ENCODE measurements around the gene DNAJC15.
"Not testable (repeated sequence)": the region's sequence is repeated elsewhere in the genome, so short reads cannot be mapped to it uniquely, and the experiment has no call there.

The DNAJC15 gene

DNA sequence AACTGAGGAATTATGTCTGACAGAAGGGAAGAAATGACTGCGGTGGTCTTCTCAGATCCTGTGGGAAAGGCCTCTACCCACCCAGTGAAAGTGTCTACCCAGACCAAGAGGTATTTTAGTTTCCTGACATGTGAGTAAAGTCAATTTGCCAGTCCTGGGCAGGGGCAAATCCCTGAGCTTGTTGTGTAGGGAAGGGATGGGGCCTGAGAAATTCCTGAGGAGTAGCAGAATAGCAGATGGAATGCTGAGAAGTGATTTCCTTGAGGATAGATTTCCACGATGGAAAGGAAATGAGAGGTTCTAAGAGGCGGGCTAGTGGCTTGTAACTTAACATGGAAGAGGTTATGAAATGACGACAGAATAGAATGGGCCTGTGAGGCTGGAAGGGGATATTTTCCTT is 37.4 kb downstream of the DNAJC15 start:
- Histone ChIP-seq H3K4me1 (ENCODE audit: control insufficient read depth in 1 of 2, insufficient read depth in 2 of 2, low read length in 2 of 2) (peaks cover 33 to 44% of the 10 kb centered on the region in 2 experiments), H3K79me2 (ENCODE audit: control insufficient read depth, insufficient read depth, low read length, poor library complexity) (peaks cover 15% of the 10 kb centered on the region), H2BK5ac (ENCODE audit: low read depth, low read length, poor library complexity) (peak overlapping the region; percentile 83), H4K8ac (ENCODE audit: low read depth, low read length) (peak overlapping the region; percentile 75), H2BK12ac (ENCODE audit: low read length) (peak overlapping the region; percentile 79), H2AK5ac (ENCODE audit: low read length) (peak overlapping the region; percentile 51), H3K14ac (ENCODE audit: low read length) (peak overlapping the region; percentile 64), H2BK120ac (ENCODE audit: insufficient read depth, low read length, poor library complexity) (peak overlapping the region; percentile 65), H3K27ac (ENCODE audit: low read depth, low read length) (peak overlapping the region; percentile 90), H4K91ac (ENCODE audit: low read depth, low read length) (peak overlapping the region; percentile 79), H3K79me1 (ENCODE audit: low read length) (peaks cover 41% of the 10 kb centered on the region), H3K18ac (ENCODE audit: low read length) (peak overlapping the region; percentile 51), H3K4ac (ENCODE audit: low read depth, low read length) (peak overlapping the region; percentile 73)
- H3K23ac ChIP-seq (ENCODE audit: low read length); H3K27me3 ChIP-seq (ENCODE audit: insufficient read depth, low read length); H3K9me3 ChIP-seq (ENCODE audit: insufficient read depth, low read depth, low read length); H2AFZ ChIP-seq (ENCODE audit: insufficient read depth, low read length, poor library complexity); H3K36me3 ChIP-seq (ENCODE audit: control insufficient read depth in 1 of 2, insufficient read depth in 2 of 2, low read length in 2 of 2); H3K9ac ChIP-seq (ENCODE audit: low read length); H3K4me3 ChIP-seq (ENCODE audit: low read depth, low read length); H3K4me2 ChIP-seq (ENCODE audit: low read length); DNase-seq; H4K12ac ChIP-seq (ENCODE audit: low read depth, low read length): not testable (repeated sequence)
- WGBS (ENCODE audit: extremely low coverage, insufficient coverage, insufficient read length) = no CpG with 5 or more reads among the region's 4 CpGs

DNA sequence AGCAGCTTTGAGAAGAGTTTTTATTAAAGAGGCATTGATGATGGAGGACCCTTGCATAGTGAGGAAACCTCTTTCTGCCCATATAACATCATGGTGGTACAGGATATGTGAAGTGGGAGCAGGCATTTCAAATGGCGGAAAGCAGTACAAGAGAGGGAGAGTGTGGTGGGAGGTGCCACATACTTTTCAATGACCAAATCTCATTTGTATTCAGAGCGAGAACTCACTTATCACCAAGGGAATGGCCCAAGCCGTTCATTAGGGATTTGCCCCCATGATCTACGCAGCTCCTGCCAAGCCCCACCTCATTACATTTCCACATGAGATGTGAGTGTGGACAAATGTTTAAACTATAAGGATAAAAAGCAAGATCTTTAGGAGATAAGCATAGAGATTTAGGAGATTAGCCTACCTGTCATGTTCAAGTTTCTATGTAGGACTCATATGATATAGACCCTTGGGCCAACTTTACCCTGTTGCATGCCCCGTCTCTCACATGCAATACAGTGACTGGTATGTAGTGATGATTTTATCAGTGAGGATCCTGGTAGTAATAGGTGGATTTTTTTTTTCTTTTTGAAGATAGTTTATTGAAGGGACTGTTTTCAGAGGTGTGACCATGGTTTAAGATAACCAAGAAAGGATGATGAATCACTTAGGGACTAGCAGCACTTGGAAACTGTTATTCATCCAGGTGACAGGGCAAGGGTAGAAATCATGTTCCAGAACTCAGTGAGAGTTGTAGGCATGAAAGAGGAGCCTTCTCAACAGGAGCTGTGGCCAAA is 38.3 kb downstream of the DNAJC15 start:
- Histone ChIP-seq H4K91ac (ENCODE audit: low read depth, low read length) (peak overlapping the region; percentile 79), H3K4me2 (ENCODE audit: low read length) (peak overlapping the region; percentile 13), H3K27ac (ENCODE audit: low read depth, low read length) (peak overlapping the region; percentile 90), H4K12ac (ENCODE audit: low read depth, low read length) (no peak overlapping the region), H3K4ac (ENCODE audit: low read depth, low read length) (peak overlapping the region; percentile 90), H3K23ac (ENCODE audit: low read length) (no peak overlapping the region), H4K8ac (ENCODE audit: low read depth, low read length) (peak overlapping the region; percentile 72), H2BK120ac (ENCODE audit: insufficient read depth, low read length, poor library complexity) (peak overlapping the region; percentile 82), H3K79me1 (ENCODE audit: low read length) (peaks cover 39% of the 10 kb centered on the region), H3K9ac (ENCODE audit: low read length) (no peak overlapping the region), H2AFZ (ENCODE audit: insufficient read depth, low read length, poor library complexity) (no peak overlapping the region), H3K9me3 (ENCODE audit: insufficient read depth, low read depth, low read length) (no peaks in the 10 kb centered on the region), H3K18ac (ENCODE audit: low read length) (peak overlapping the region; percentile 97), H2BK12ac (ENCODE audit: low read length) (peak overlapping the region; percentile 95), H2BK5ac (ENCODE audit: low read depth, low read length, poor library complexity) (peak overlapping the region; percentile 80), H3K4me1 (ENCODE audit: control insufficient read depth in 1 of 2, insufficient read depth in 2 of 2, low read length in 2 of 2) (peaks cover 33 to 42% of the 10 kb centered on the region in 2 experiments), H3K27me3 (ENCODE audit: insufficient read depth, low read length) (no peaks in the 10 kb centered on the region), H3K14ac (ENCODE audit: low read length) (peak overlapping the region; percentile 11), H2AK5ac (ENCODE audit: low read length) (peak overlapping the region; percentile 84), H3K79me2 (ENCODE audit: control insufficient read depth, insufficient read depth, low read length, poor library complexity) (peaks cover 15% of the 10 kb centered on the region), H3K4me3 (ENCODE audit: low read depth, low read length) (no peak overlapping the region), H3K36me3 (ENCODE audit: control insufficient read depth in 1 of 2, insufficient read depth in 2 of 2, low read length in 2 of 2) (peaks cover 2 to 5% of the 10 kb centered on the region in 2 experiments)
- peak; percentile 64 to 87 for DNase-seq
- WGBS (ENCODE audit: extremely low coverage, insufficient coverage, insufficient read length) = no CpG with 5 or more reads among the region's 5 CpGs

DNA sequence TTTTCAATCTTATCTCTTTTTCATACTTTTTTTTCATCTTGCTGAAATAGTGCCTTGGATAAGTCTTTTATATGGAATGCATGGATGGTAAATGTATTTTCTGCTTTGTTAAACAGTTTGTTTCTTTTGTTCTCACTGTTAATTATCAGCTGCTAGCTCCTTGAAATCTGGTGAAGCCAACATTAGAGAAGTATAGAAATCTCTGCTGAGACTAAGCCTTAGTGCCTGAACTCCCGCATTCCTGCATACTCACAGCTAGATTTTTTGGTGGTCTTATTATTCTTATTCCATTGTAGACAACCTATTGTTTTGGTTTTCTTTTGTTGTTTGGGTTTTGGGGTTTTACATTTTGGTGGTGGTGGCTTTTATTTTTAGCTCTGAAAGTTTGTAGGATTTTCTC is 48.4 kb downstream of the DNAJC15 start:
- Histone ChIP-seq H3K36me3 (ENCODE audit: control insufficient read depth in 1 of 2, insufficient read depth in 2 of 2, low read length in 2 of 2) (peaks cover 0 to 3% of the 10 kb centered on the region in 2 experiments), H2AK5ac (ENCODE audit: low read length) (no peak overlapping the region), H4K8ac (ENCODE audit: low read depth, low read length) (no peak overlapping the region), H3K23ac (ENCODE audit: low read length) (no peak overlapping the region), H2BK12ac (ENCODE audit: low read length) (no peak overlapping the region), H3K27ac (ENCODE audit: low read depth, low read length) (peak overlapping the region; percentile 58), H4K12ac (ENCODE audit: low read depth, low read length) (no peak overlapping the region), H3K27me3 (ENCODE audit: insufficient read depth, low read length) (no peaks in the 10 kb centered on the region), H3K4ac (ENCODE audit: low read depth, low read length) (no peak overlapping the region), H3K4me3 (ENCODE audit: low read depth, low read length) (no peak overlapping the region), H3K4me2 (ENCODE audit: low read length) (no peak overlapping the region), H3K18ac (ENCODE audit: low read length) (no peak overlapping the region), H4K91ac (ENCODE audit: low read depth, low read length) (no peak overlapping the region), H2BK120ac (ENCODE audit: insufficient read depth, low read length, poor library complexity) (peak overlapping the region; percentile 76), H2AFZ (ENCODE audit: insufficient read depth, low read length, poor library complexity) (no peak overlapping the region), H3K79me2 (ENCODE audit: control insufficient read depth, insufficient read depth, low read length, poor library complexity) (no peaks in the 10 kb centered on the region), H3K9me3 (ENCODE audit: insufficient read depth, low read depth, low read length) (no peaks in the 10 kb centered on the region), H3K14ac (ENCODE audit: low read length) (no peak overlapping the region), H3K9ac (ENCODE audit: low read length) (no peak overlapping the region), H3K79me1 (ENCODE audit: low read length) (peaks cover 11% of the 10 kb centered on the region), H2BK5ac (ENCODE audit: low read depth, low read length, poor library complexity) (no peak overlapping the region), H3K4me1 (ENCODE audit: control insufficient read depth in 1 of 2, insufficient read depth in 2 of 2, low read length in 2 of 2) (peaks cover 6% of the 10 kb centered on the region in 2 experiments)
- DNase-seq = no peak
- WGBS (ENCODE audit: extremely low coverage, insufficient coverage, insufficient read length) = no CpG with 5 or more reads among the region's 1 CpG

DNA sequence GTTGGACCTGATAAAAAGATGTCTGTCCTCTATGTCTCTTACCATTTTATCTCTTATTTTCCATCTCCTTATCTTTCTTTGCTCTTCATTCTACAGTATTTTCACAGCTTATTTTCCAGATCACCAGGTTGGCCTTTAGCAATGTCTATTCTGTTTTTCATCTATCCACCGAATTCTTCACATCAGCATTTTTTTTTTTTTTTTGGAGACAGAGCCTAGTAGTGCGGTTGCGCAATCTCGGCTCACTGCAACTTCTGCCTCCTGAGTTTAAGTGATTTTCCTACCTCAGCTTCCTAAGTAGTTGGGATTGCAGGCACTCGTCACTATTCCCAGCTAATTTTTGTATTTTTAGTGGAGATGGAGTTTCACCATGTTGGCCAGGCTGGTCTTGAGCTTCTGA is 49.0 kb downstream of the DNAJC15 start:
- Histone ChIP-seq H3K4me2 (ENCODE audit: low read length) (no peak overlapping the region), H3K36me3 (ENCODE audit: control insufficient read depth in 1 of 2, insufficient read depth in 2 of 2, low read length in 2 of 2) (peaks cover 0 to 3% of the 10 kb centered on the region in 2 experiments), H3K27ac (ENCODE audit: low read depth, low read length) (peak overlapping the region; percentile 61), H2BK120ac (ENCODE audit: insufficient read depth, low read length, poor library complexity) (peak overlapping the region; percentile 43), H3K9ac (ENCODE audit: low read length) (no peak overlapping the region), H3K4me1 (ENCODE audit: control insufficient read depth in 1 of 2, insufficient read depth in 2 of 2, low read length in 2 of 2) (peaks cover 6% of the 10 kb centered on the region in 2 experiments), H3K4ac (ENCODE audit: low read depth, low read length) (no peak overlapping the region), H2BK12ac (ENCODE audit: low read length) (peak overlapping the region; percentile 84), H3K79me1 (ENCODE audit: low read length) (peaks cover 12% of the 10 kb centered on the region), H3K23ac (ENCODE audit: low read length) (no peak overlapping the region), H3K4me3 (ENCODE audit: low read depth, low read length) (no peak overlapping the region), H2AK5ac (ENCODE audit: low read length) (no peak overlapping the region), H4K8ac (ENCODE audit: low read depth, low read length) (no peak overlapping the region), H2AFZ (ENCODE audit: insufficient read depth, low read length, poor library complexity) (no peak overlapping the region), H4K12ac (ENCODE audit: low read depth, low read length) (no peak overlapping the region), H3K27me3 (ENCODE audit: insufficient read depth, low read length) (no peaks in the 10 kb centered on the region), H4K91ac (ENCODE audit: low read depth, low read length) (peak overlapping the region; percentile 47), H3K9me3 (ENCODE audit: insufficient read depth, low read depth, low read length) (no peaks in the 10 kb centered on the region), H3K18ac (ENCODE audit: low read length) (no peak overlapping the region), H3K79me2 (ENCODE audit: control insufficient read depth, insufficient read depth, low read length, poor library complexity) (no peaks in the 10 kb centered on the region), H2BK5ac (ENCODE audit: low read depth, low read length, poor library complexity) (peak overlapping the region; percentile 49), H3K14ac (ENCODE audit: low read length) (peak overlapping the region; percentile 51)
- DNase-seq = peak in 1 of 2 donors; percentile 40
- WGBS (ENCODE audit: extremely low coverage, insufficient coverage, insufficient read length) = no CpG with 5 or more reads among the region's 5 CpGs

Measured in trophoblast cell (in vitro differentiated cells and primary cell).